ENCODE measurements around the gene DAZL. TPM values are rescaled to one million over a fixed set of nuclear protein-coding genes. Genes with fewer than 3 reads are reported as not detected.

Gene DAZL
- total RNA-seq, 4 donors from 2014 or later: not detected

- no peaks in the 10 kb centered on the region for H3K27me3 ChIP-seq
- H3K4me3 ChIP-seq: no peak overlapping the region
- no peaks in the 10 kb centered on the region for H3K9me3 ChIP-seq
- TF ChIP-seq CTCF (IDR thresholded peaks at IDR 0.05 in 4 of 5, conservative IDR thresholded peaks at IDR 0.05 in 1 of 5) (no peak), POLR2A (IDR thresholded peaks at IDR 0.05) (no peak)
- in situ Hi-C loops (cut with MboI; ENCODE audit: low sequenced_read_pairs in 4 of 4) (loop anchor here in 1 of 4 donors (25.0 kb wide), 1 partner anchor 926 kb away; the partner anchor contains the start of genes BTD and HACL1), intact Hi-C loops (cut with DNase I; ENCODE audit: low total_unique reads) (no loop called here)
- DNase-seq (no peak), ATAC-seq (no peak)
- no peaks in the 10 kb centered on the region for H3K36me3 ChIP-seq
- H3K4me1 ChIP-seq: peaks cover 0 to 12% of the 10 kb centered on the region in 2 donors
- H3K27ac ChIP-seq: no peak overlapping the region
These were observed 66.7 kb downstream of the DAZL start for GRCh38 chr3:16538507-16538906.

- no peak for ATAC-seq
- Histone ChIP-seq H3K36me3 (no peaks in the 10 kb centered on the region), H3K4me1 (peaks cover 0 to 13% of the 10 kb centered on the region in 2 donors), H3K4me3 (no peak overlapping the region), H3K9me3 (no peaks in the 10 kb centered on the region), H3K27ac (no peak overlapping the region), H3K27me3 (no peaks in the 10 kb centered on the region)
- intact Hi-C loops (cut with DNase I; ENCODE audit: low total_unique reads): no loop called here
- DNase-seq: no peak
- in situ Hi-C loops (cut with MboI; ENCODE audit: low sequenced_read_pairs in 4 of 4): loop anchor here in 1 of 4 donors (25.0 kb wide), 1 partner anchor 925 kb away; the partner anchor contains the start of genes BTD and HACL1
- TF ChIP-seq CTCF (IDR thresholded peaks at IDR 0.05 in 4 of 5, conservative IDR thresholded peaks at IDR 0.05 in 1 of 5): no peak
- no peak for TF ChIP-seq POLR2A (IDR thresholded peaks at IDR 0.05)
These were observed 68.2 kb downstream of the DAZL start for GRCh38 chr3:16536996-16537395.

Other genes with a start within 250 kb of the DAZL start
- gene RFTN1, start 91.7 kb downstream of the DAZL start, total RNA-seq: 10 to 100 TPM; 10.7 to 22.8 (median 11.7) TPM

Data from gastrocnemius medialis (tissue), 4 donors.